ENCODE data around the gene IRF6.

Gene IRF6

DNA sequence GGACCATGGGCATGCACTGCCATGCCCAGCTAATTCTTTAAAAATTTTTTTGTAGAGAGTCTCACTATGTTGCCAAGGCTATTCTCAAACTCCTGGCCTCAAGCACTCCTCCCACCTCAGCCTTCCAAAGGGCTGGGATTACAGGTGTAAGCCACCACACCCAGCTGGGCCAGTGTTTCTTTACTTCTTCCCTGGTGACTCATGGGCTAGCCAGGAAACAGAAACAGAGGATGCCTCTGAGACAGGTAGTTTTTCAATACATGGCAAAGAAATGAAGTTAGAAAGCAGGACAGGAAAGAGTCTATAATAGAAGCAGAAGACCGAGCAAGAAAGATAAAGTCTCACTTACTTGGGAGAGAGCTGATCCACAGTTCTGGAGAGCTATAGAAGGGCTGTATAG lies 14.0 kb downstream of the IRF6 start:
- no peak overlapping the region for H3K27ac ChIP-seq (ENCODE audit: insufficient read depth, low read depth, low read length, poor library complexity, severe bottlenecking)
- H3K27me3 ChIP-seq (ENCODE audit: control insufficient read depth, insufficient read depth, low read length, poor library complexity, severe bottlenecking), result peaks cover 71% of the 10 kb centered on the region
- no peaks in the 10 kb centered on the region for H3K4me1 ChIP-seq (ENCODE audit: control insufficient read depth, insufficient read depth, low read length)
- no peaks in the 10 kb centered on the region for H3K36me3 ChIP-seq (ENCODE audit: control insufficient read depth, insufficient read depth, low read length)
- H3K9me3 ChIP-seq (ENCODE audit: control insufficient read depth, low read length), result no peaks in the 10 kb centered on the region
- WGBS, 2 experiments, result 54 to 67% methylated on average over 1 of the region's 1 CpG
- H3K4me3 ChIP-seq (ENCODE audit: insufficient read depth, low read depth, low read length), result no peak overlapping the region

- 87% methylated on average over 9 to 10 of the region's 10 CpGs for WGBS, 2 experiments
- peaks cover 85% of the 10 kb centered on the region for H3K27me3 ChIP-seq (ENCODE audit: control insufficient read depth, insufficient read depth, low read length, poor library complexity, severe bottlenecking)
- no peak overlapping the region for H3K27ac ChIP-seq (ENCODE audit: insufficient read depth, low read depth, low read length, poor library complexity, severe bottlenecking)
These were observed 15.4 kb downstream of the IRF6 start for GRCh38 chr1:209790286-209791193.

GRCh38 chr1:209789245-209789644 lies 16.7 kb downstream of the IRF6 start:
- H3K27me3 ChIP-seq (ENCODE audit: control insufficient read depth, insufficient read depth, low read length, poor library complexity, severe bottlenecking), result peaks cover 83% of the 10 kb centered on the region
- H3K27ac ChIP-seq (ENCODE audit: insufficient read depth, low read depth, low read length, poor library complexity, severe bottlenecking), result no peak overlapping the region
- no peaks in the 10 kb centered on the region for H3K4me1 ChIP-seq (ENCODE audit: control insufficient read depth, insufficient read depth, low read length)
- H3K9me3 ChIP-seq (ENCODE audit: control insufficient read depth, low read length), result no peaks in the 10 kb centered on the region
- H3K36me3 ChIP-seq (ENCODE audit: control insufficient read depth, insufficient read depth, low read length), result no peaks in the 10 kb centered on the region
- WGBS, 2 experiments, result 82 to 87% methylated on average over 1 of the region's 1 CpG
- H3K4me3 ChIP-seq (ENCODE audit: insufficient read depth, low read depth, low read length), result no peak overlapping the region

More at GRCh38 chr1:209790286-209791193, 15.4 kb downstream of the IRF6 start:
- Histone ChIP-seq H3K9me3 (ENCODE audit: control insufficient read depth, low read length) (no peaks in the 10 kb centered on the region), H3K4me3 (ENCODE audit: insufficient read depth, low read depth, low read length) (no peak overlapping the region), H3K36me3 (ENCODE audit: control insufficient read depth, insufficient read depth, low read length) (no peaks in the 10 kb centered on the region), H3K4me1 (ENCODE audit: control insufficient read depth, insufficient read depth, low read length) (no peaks in the 10 kb centered on the region)

GRCh38 chr1:209787551-209787950 lies 18.4 kb downstream of the IRF6 start:
- H3K36me3 ChIP-seq (ENCODE audit: control insufficient read depth, insufficient read depth, low read length), result no peaks in the 10 kb centered on the region
- H3K27ac ChIP-seq (ENCODE audit: insufficient read depth, low read depth, low read length, poor library complexity, severe bottlenecking), result no peak overlapping the region
- 55 to 67% methylated on average over 1 of the region's 2 CpGs for WGBS, 2 experiments
- no peaks in the 10 kb centered on the region for H3K9me3 ChIP-seq (ENCODE audit: control insufficient read depth, low read length)
- H3K4me1 ChIP-seq (ENCODE audit: control insufficient read depth, insufficient read depth, low read length), result peaks cover 6% of the 10 kb centered on the region
- peaks cover 74% of the 10 kb centered on the region for H3K27me3 ChIP-seq (ENCODE audit: control insufficient read depth, insufficient read depth, low read length, poor library complexity, severe bottlenecking)
- no peak overlapping the region for H3K4me3 ChIP-seq (ENCODE audit: insufficient read depth, low read depth, low read length)

GRCh38 chr1:209786146-209786545 lies 19.8 kb downstream of the IRF6 start:
- 63 to 70% methylated on average over 4 of the region's 4 CpGs for WGBS, 2 experiments
- peaks cover 6% of the 10 kb centered on the region for H3K4me1 ChIP-seq (ENCODE audit: control insufficient read depth, insufficient read depth, low read length)
- H3K27me3 ChIP-seq (ENCODE audit: control insufficient read depth, insufficient read depth, low read length, poor library complexity, severe bottlenecking), result peaks cover 59% of the 10 kb centered on the region
- H3K4me3 ChIP-seq (ENCODE audit: insufficient read depth, low read depth, low read length), result no peak overlapping the region
- no peaks in the 10 kb centered on the region for H3K9me3 ChIP-seq (ENCODE audit: control insufficient read depth, low read length)
- H3K36me3 ChIP-seq (ENCODE audit: control insufficient read depth, insufficient read depth, low read length), result no peaks in the 10 kb centered on the region
- H3K27ac ChIP-seq (ENCODE audit: insufficient read depth, low read depth, low read length, poor library complexity, severe bottlenecking), result no peak overlapping the region

DNA sequence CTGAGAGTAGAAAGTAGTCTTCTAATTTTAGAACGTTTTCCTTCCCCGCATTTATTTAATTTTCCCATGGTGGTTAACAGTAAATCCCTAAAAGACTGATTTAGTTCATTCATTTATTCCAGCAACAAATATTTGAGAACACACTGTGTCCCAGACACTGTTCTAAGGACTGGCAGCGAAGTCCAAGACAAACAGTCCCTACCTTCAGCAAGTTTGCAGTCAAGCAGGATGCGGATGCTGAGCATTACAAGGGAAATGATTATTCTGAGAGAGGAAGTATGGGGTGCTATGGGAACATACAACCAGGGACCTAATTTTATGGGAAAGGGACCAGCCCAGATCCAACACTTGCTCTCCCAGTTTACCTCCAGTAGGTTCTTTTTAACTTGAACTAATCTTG lies 20.4 kb downstream of the IRF6 start:
- 90 to 96% methylated on average over 4 of the region's 4 CpGs for WGBS, 2 experiments

GRCh38 chr1:209784265-209785169 lies 21.4 kb downstream of the IRF6 start, which contains the start of gene C1orf74:
C1orf74 (minus strand) TSS chr1:209784559; CDS start chr1:209783634, 925 bp downstream.
- WGBS, 2 experiments, result 7% methylated on average over 46 to 48 of the region's 48 CpGs
- Histone ChIP-seq H3K27ac (ENCODE audit: insufficient read depth, low read depth, low read length, poor library complexity, severe bottlenecking) (no peak within 1 kb of the TSS), H3K4me1 (ENCODE audit: control insufficient read depth, insufficient read depth, low read length) (peaks cover 6% of the 10 kb centered on the region), H3K4me3 (ENCODE audit: insufficient read depth, low read depth, low read length) (peak within 1 kb of the TSS; percentile 55), H3K27me3 (ENCODE audit: control insufficient read depth, insufficient read depth, low read length, poor library complexity, severe bottlenecking) (peaks cover 43% of the 10 kb centered on the region), H3K36me3 (ENCODE audit: control insufficient read depth, insufficient read depth, low read length) (no peaks in the 10 kb centered on the region), H3K9me3 (ENCODE audit: control insufficient read depth, low read length) (no peaks in the 10 kb centered on the region)

More for the DNA sequence above, 20.4 kb downstream of the IRF6 start:
- no peaks in the 10 kb centered on the region for H3K9me3 ChIP-seq (ENCODE audit: control insufficient read depth, low read length)
- peaks cover 6% of the 10 kb centered on the region for H3K4me1 ChIP-seq (ENCODE audit: control insufficient read depth, insufficient read depth, low read length)
- H3K36me3 ChIP-seq (ENCODE audit: control insufficient read depth, insufficient read depth, low read length), result no peaks in the 10 kb centered on the region
- H3K27ac ChIP-seq (ENCODE audit: insufficient read depth, low read depth, low read length, poor library complexity, severe bottlenecking), result no peak overlapping the region
- no peak overlapping the region for H3K4me3 ChIP-seq (ENCODE audit: insufficient read depth, low read depth, low read length)
- peaks cover 54% of the 10 kb centered on the region for H3K27me3 ChIP-seq (ENCODE audit: control insufficient read depth, insufficient read depth, low read length, poor library complexity, severe bottlenecking)

DNA sequence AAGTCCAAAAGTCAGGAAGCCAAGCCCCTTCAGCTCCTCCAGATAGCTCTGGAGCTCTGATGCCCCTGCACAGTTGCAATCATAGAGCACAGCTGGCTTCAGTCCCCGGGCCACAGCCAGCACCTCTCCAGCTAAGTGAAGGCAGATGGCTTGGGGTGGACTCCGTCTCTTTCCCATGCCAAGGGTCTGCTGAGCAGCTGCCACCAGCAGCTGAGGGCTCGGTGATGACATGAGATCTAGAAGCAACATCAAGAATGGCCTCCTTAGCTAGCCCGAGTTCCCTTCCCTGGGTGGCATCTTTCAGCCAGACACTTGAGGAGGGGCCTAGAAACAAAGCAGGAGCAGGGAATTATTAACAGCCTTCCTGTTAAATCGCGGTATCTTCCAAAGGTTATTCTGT lies 22.6 kb downstream of the IRF6 start:
- H3K4me3 ChIP-seq (ENCODE audit: insufficient read depth, low read depth, low read length), result peak overlapping the region; percentile 55
- WGBS, 2 experiments, result 88 to 94% methylated on average over 6 of the region's 6 CpGs
- H3K27ac ChIP-seq (ENCODE audit: insufficient read depth, low read depth, low read length, poor library complexity, severe bottlenecking), result no peak overlapping the region
- peaks cover 6% of the 10 kb centered on the region for H3K4me1 ChIP-seq (ENCODE audit: control insufficient read depth, insufficient read depth, low read length)
- no peaks in the 10 kb centered on the region for H3K36me3 ChIP-seq (ENCODE audit: control insufficient read depth, insufficient read depth, low read length)
- peaks cover 32% of the 10 kb centered on the region for H3K27me3 ChIP-seq (ENCODE audit: control insufficient read depth, insufficient read depth, low read length, poor library complexity, severe bottlenecking)
- no peaks in the 10 kb centered on the region for H3K9me3 ChIP-seq (ENCODE audit: control insufficient read depth, low read length)

- H3K4me1 ChIP-seq (ENCODE audit: control insufficient read depth, insufficient read depth, low read length), result peaks cover 6% of the 10 kb centered on the region
- H3K36me3 ChIP-seq (ENCODE audit: control insufficient read depth, insufficient read depth, low read length), result no peaks in the 10 kb centered on the region
- H3K27ac ChIP-seq (ENCODE audit: insufficient read depth, low read depth, low read length, poor library complexity, severe bottlenecking), result no peak overlapping the region
- 77% methylated on average over 4 of the region's 4 CpGs for WGBS, 2 experiments
- no peaks in the 10 kb centered on the region for H3K9me3 ChIP-seq (ENCODE audit: control insufficient read depth, low read length)
- no peak overlapping the region for H3K4me3 ChIP-seq (ENCODE audit: insufficient read depth, low read depth, low read length)
- H3K27me3 ChIP-seq (ENCODE audit: control insufficient read depth, insufficient read depth, low read length, poor library complexity, severe bottlenecking), result peaks cover under 1% of the 10 kb centered on the region
These were observed 25.7 kb downstream of the IRF6 start for GRCh38 chr1:209780268-209780667.

- H3K36me3 ChIP-seq (ENCODE audit: control insufficient read depth, insufficient read depth, low read length), result no peaks in the 10 kb centered on the region
- H3K4me1 ChIP-seq (ENCODE audit: control insufficient read depth, insufficient read depth, low read length), result no peaks in the 10 kb centered on the region
- 90 to 100% methylated on average over 1 of the region's 1 CpG for WGBS, 2 experiments
- no peaks in the 10 kb centered on the region for H3K9me3 ChIP-seq (ENCODE audit: control insufficient read depth, low read length)
- H3K27me3 ChIP-seq (ENCODE audit: control insufficient read depth, insufficient read depth, low read length, poor library complexity, severe bottlenecking), result no peaks in the 10 kb centered on the region
- H3K27ac ChIP-seq (ENCODE audit: insufficient read depth, low read depth, low read length, poor library complexity, severe bottlenecking), result no peak overlapping the region
- no peak overlapping the region for H3K4me3 ChIP-seq (ENCODE audit: insufficient read depth, low read depth, low read length)
These were observed 27.8 kb downstream of the IRF6 start for GRCh38 chr1:209778102-209778501.
